Pancreas (tissue), 10 donors: Measurements from ENCODE around the gene RHOV. TPM values are rescaled to one million over a fixed set of nuclear protein-coding genes. Genes with fewer than 3 reads are reported as not detected.
"Not testable (repeated sequence)": the region's sequence is repeated elsewhere in the genome, so short reads cannot be mapped to it uniquely, and the experiment has no call there.

Experiments
- ATAC-seq, 4 donors: fragments of 200-7000 bp; cut with Tn5 transposase; one replicate each; pipeline versions ENCODE4 v1.8.0 to v1.9.1; 2020; ENCODE audit warnings: mild to moderate bottlenecking in 4 of 4, moderate library complexity in 4 of 4
- DNase-seq, 6 donors: peaks; one replicate each; pipeline ENCODE4 v3.0.0-alpha.2; 2020
- FAIRE-seq: peaks from 2 replicates; lab custom pipeline; 2012; peaks lifted over from hg19 to GRCh38; lab: Jason Lieb, UNC
- H3K27ac ChIP-seq, 4 donors: fragments of 200-600 bp; sonication (generic); 1 replicate in 3 of 4; 2 replicates in 1 of 4; pipeline versions ENCODE4 v1.5.0 to v1.8.0; 2020
- H3K27me3 ChIP-seq, 4 donors: fragments of 200-600 bp; one replicate each; pipeline ENCODE4 v1.8.0; 2021
- H3K36me3 ChIP-seq, 3 donors: fragments of 200-600 bp; sonication (generic) in 1 of 3; one replicate each; pipeline versions ENCODE4 v1.5.0 to v1.8.0; 2020 to 2021
- H3K4me1 ChIP-seq, 3 donors: fragments of 200-600 bp; one replicate each; pipeline ENCODE4 v1.8.0; 2021
- H3K4me3 ChIP-seq, 4 donors: fragments of 200-600 bp; sonication (generic) in 2 of 4; one replicate each; pipeline versions ENCODE4 v1.5.0 to v1.8.0; 2020 to 2021
- H3K9me3 ChIP-seq, 4 donors: fragments of 200-600 bp; one replicate each; pipeline ENCODE4 v1.8.0; 2021
- CTCF ChIP-seq, 4 donors: fragments of 200-600 bp; sonication (generic) in 3 of 4; IDR thresholded peaks; one replicate each; pipeline versions ENCODE4 v1.5.0 to v1.8.0; 2021; ENCODE audit warnings: antibody characterized with exemption in 4 of 4
- WGBS, 2 donors: extraction: QIAGEN DNeasy Blood & Tissue Kit; methylation state at CpG; one replicate each; pipeline ENCODE4 v1.1.7; 2013; 5-methylcytosine and 5-hydroxymethylcytosine counted together
- intact Hi-C, 3 donors: fragments of 100-400 bp; cut with DNase I; formaldehyde crosslinking; loops; one replicate each; pipeline versions ENCODE4 v1.11.1 to v1.14.2; 2022
- polyA plus RNA-seq, 2 donors: library from polyadenylated mRNA; stranded (reverse); fragments of 200-250 nt; gene quantifications; one replicate each; pipeline ENCODE4 v1.2.3, GENCODE V29; 2013
- total RNA-seq, 6 donors: library from RNA; stranded (reverse); fragmentation: NEBNext Ultra II Directional in 4 of 6; extraction: Animal tissue kit (Norgen Biotek cat#: 25700) in 4 of 6; gene quantifications; one replicate each; pipeline versions ENCODE4 v1.2.1 to v1.2.4, GENCODE V29; 2021 to 2023
- donor health status: healthy with polysubstance abuse.
- donor health status: DM: no; HTN: no; CAD: no; lungs with moderate emphysema.
- donor health status: DM: no; HTN: no; CAD: no.
- donor health status: control.
- donor health status: control.
- donor health status: Bipolar disorder and iron deficiency.
- donor health status: DM: yes; HTN: yes; CAD: no.
- donor health status: DM: no; HTN: no; CAD: no.
- donor health status: DM: no; HTN: no; CAD: no.
- donor health status: DM: yes; HTN: yes; CAD: no.

Gene RHOV
- total and polyA plus RNA-seq, 8 donors = 3.5 to 19.8 (median 10.9) TPM

- 92 to 96% methylated on average over 4 of the region's 4 CpGs for WGBS, 2 donors
- DNase-seq (no peak), FAIRE-seq (no peak), ATAC-seq (no peak)
- Histone ChIP-seq H3K36me3 (no peaks in the 10 kb centered on the region), H3K4me3 (no peak overlapping the region), H3K4me1 (peaks cover 19 to 38% (median 21%) of the 10 kb centered on the region in 3 donors), H3K27ac (peak overlapping the region in 1 of 4 donors; percentile 70), H3K9me3 (no peaks in the 10 kb centered on the region), H3K27me3 (no peaks in the 10 kb centered on the region)
- intact Hi-C loops = no loop called here
- no peak for TF ChIP-seq CTCF (IDR thresholded peaks at IDR 0.05)
Measured at GRCh38 chr15:40867199-40867598, 6.8 kb downstream of the RHOV start.

- FAIRE-seq = no peak
- peak; percentile 30 to 55 (median 34) for ATAC-seq
- intact Hi-C loops = no loop called here
- Histone ChIP-seq H3K27ac (peak overlapping the region in 3 of 4 donors; percentile 33 to 68 (median 65)), H3K27me3 (no peaks in the 10 kb centered on the region), H3K4me3 (no peak overlapping the region), H3K36me3 (no peaks in the 10 kb centered on the region), H3K4me1 (peaks cover 12 to 39% (median 13%) of the 10 kb centered on the region in 3 donors), H3K9me3 (no peaks in the 10 kb centered on the region)
- 13 to 25% methylated on average over 4 of the region's 4 CpGs for WGBS, 2 donors
- TF ChIP-seq CTCF (IDR thresholded peaks at IDR 0.05) = no peak
- DNase-seq = peak in 1 of 6 donors; percentile 46
Measured at GRCh38 chr15:40863660-40864270, 10.3 kb downstream of the RHOV start.

GRCh38 chr15:40861147-40861546, 12.9 kb downstream of the RHOV start:
- Histone ChIP-seq H3K36me3 (peaks cover 0 to 10% (median 0%) of the 10 kb centered on the region in 3 donors), H3K4me1 (peaks cover 8 to 47% (median 13%) of the 10 kb centered on the region in 3 donors)
- intact Hi-C loops, ATAC-seq, H3K27me3 ChIP-seq, FAIRE-seq, H3K4me3 ChIP-seq, H3K27ac ChIP-seq, DNase-seq, H3K9me3 ChIP-seq: not testable (repeated sequence)
- 61 to 68% methylated on average over 4 of the region's 4 CpGs for WGBS, 2 donors

GRCh38 chr15:40859206-40859851, 14.7 kb downstream of the RHOV start:
- H3K36me3 ChIP-seq = peaks cover 0 to 28% (median 8%) of the 10 kb centered on the region in 3 donors
- FAIRE-seq = no peak
- H3K27me3 ChIP-seq = no peaks in the 10 kb centered on the region
- WGBS, 2 donors = 34 to 37% methylated on average over 18 of the region's 18 CpGs
- peak; percentile 81 to 93 (median 88) for DNase-seq
- H3K4me3 ChIP-seq = no peak overlapping the region
- H3K9me3 ChIP-seq = no peaks in the 10 kb centered on the region
- intact Hi-C loops = loop anchor here in 1 of 3 donors (5.0 kb wide), 1 partner anchor 33 kb away; the partner anchor contains the start of gene VPS18
- TF ChIP-seq CTCF (IDR thresholded peaks at IDR 0.05) = peak; percentile 73 to 80 (median 75)
- H3K4me1 ChIP-seq = peaks cover 8 to 38% (median 11%) of the 10 kb centered on the region in 3 donors
- ATAC-seq = peak; percentile 69 to 82 (median 81)
- H3K27ac ChIP-seq = peak overlapping the region in 2 of 4 donors; percentile 22 to 55

GRCh38 chr15:40858706-40859105, 15.3 kb downstream of the RHOV start:
- Histone ChIP-seq H3K27me3 (no peaks in the 10 kb centered on the region), H3K9me3 (no peaks in the 10 kb centered on the region), H3K4me1 (peaks cover 6 to 33% (median 8%) of the 10 kb centered on the region in 3 donors), H3K27ac (peak overlapping the region in 3 of 4 donors; percentile 1 to 55 (median 22)), H3K36me3 (peaks cover 0 to 33% (median 12%) of the 10 kb centered on the region in 3 donors), H3K4me3 (no peak overlapping the region)
- peak in 5 of 6 donors; percentile 52 to 62 (median 54) for DNase-seq
- ATAC-seq = peak; percentile 8 to 54 (median 48)
- no peak for TF ChIP-seq CTCF (IDR thresholded peaks at IDR 0.05)
- intact Hi-C loops = loop anchor here in 1 of 3 donors (5.0 kb wide), 1 partner anchor 34 kb away; the partner anchor contains the start of gene VPS18
- 29 to 38% methylated on average over 10 of the region's 10 CpGs for WGBS, 2 donors
- FAIRE-seq = no peak
